Measurements from ENCODE around the gene TRIM71. TPM values are rescaled to one million over a fixed set of nuclear protein-coding genes. Genes with fewer than 3 reads are reported as not detected.

Gene TRIM71
- total RNA-seq, 4 donors from 2014 or later, result not detected

DNA sequence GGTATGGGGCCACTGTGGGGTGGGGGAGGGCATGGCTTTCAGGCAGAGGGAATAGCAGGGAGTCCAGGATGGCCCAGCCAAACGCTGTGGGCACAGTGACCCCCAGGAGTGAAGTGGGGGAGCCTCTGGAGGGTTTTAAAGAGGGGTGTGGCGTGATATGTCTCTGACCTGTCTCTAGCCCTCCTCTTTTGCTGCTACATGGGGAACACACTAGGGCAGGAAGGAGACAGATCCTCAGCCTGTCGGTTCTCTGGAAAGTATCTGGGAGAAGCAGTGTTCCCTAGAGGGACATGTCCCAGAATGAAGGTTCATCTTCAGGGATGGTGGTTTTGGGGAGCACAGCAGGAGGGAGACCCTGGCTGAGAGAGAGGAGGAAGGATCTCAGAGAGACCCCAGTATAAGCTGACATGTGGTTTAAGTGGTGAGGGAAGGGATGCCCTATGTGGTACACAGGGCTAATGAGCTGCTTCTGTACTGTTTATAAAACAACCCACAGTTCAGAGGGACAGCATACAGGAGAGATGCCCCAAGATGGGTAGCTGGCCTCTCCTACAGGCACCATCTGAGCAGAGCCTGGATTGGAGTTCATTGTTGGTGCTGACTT is 37.7 kb downstream of the TRIM71 start:
- Histone ChIP-seq H3K27me3 (no peaks in the 10 kb centered on the region), H3K36me3 (no peaks in the 10 kb centered on the region), H3K4me1 (no peaks in the 10 kb centered on the region), H3K9me3 (no peaks in the 10 kb centered on the region), H3K4me3 (no peak overlapping the region), H3K27ac (no peak overlapping the region)
- DNase-seq, result no peak
- TF ChIP-seq, protein P1, sequence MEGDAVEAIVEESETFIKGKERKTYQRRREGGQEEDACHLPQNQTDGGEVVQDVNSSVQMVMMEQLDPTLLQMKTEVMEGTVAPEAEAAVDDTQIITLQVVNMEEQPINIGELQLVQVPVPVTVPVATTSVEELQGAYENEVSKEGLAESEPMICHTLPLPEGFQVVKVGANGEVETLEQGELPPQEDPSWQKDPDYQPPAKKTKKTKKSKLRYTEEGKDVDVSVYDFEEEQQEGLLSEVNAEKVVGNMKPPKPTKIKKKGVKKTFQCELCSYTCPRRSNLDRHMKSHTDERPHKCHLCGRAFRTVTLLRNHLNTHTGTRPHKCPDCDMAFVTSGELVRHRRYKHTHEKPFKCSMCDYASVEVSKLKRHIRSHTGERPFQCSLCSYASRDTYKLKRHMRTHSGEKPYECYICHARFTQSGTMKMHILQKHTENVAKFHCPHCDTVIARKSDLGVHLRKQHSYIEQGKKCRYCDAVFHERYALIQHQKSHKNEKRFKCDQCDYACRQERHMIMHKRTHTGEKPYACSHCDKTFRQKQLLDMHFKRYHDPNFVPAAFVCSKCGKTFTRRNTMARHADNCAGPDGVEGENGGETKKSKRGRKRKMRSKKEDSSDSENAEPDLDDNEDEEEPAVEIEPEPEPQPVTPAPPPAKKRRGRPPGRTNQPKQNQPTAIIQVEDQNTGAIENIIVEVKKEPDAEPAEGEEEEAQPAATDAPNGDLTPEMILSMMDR (IDR thresholded peaks at IDR 0.05), result no peak
- no peak for TF ChIP-seq POLR2A (IDR thresholded peaks at IDR 0.05)

DNA sequence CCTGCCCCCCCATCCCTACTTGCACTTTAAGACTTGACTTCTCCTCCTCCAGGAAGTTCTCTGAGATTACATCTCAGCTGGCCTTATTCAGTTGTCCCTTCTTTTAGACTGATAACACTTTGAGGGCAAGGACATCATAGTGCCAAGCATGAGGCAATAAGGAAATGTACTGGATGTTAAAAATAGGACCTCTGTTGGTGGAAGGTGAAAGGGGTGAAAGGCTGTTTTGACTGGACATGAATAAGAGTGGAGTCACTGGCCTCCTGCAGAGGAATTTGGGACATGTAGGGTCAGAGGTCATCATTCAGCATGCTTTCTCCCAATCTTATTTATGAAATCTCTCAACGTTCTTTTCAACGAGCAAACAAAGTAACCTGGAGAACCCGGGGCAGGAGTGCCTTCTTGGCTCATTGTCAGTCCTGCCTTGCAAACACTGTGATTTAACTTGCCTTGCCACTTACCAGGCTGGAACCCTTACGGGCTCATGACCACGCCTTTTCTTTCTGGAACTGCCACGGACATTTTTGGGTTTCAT is 38.6 kb downstream of the TRIM71 start:
- H3K27ac ChIP-seq, result no peak overlapping the region
- no peak for TF ChIP-seq POLR2A (IDR thresholded peaks at IDR 0.05)
- TF ChIP-seq, protein P1 (IDR thresholded peaks at IDR 0.05), result no peak
- H3K27me3 ChIP-seq, result no peaks in the 10 kb centered on the region
- H3K4me3 ChIP-seq, result no peak overlapping the region
- no peaks in the 10 kb centered on the region for H3K36me3 ChIP-seq
- DNase-seq, result no peak
- no peaks in the 10 kb centered on the region for H3K4me1 ChIP-seq
- no peaks in the 10 kb centered on the region for H3K9me3 ChIP-seq

DNA sequence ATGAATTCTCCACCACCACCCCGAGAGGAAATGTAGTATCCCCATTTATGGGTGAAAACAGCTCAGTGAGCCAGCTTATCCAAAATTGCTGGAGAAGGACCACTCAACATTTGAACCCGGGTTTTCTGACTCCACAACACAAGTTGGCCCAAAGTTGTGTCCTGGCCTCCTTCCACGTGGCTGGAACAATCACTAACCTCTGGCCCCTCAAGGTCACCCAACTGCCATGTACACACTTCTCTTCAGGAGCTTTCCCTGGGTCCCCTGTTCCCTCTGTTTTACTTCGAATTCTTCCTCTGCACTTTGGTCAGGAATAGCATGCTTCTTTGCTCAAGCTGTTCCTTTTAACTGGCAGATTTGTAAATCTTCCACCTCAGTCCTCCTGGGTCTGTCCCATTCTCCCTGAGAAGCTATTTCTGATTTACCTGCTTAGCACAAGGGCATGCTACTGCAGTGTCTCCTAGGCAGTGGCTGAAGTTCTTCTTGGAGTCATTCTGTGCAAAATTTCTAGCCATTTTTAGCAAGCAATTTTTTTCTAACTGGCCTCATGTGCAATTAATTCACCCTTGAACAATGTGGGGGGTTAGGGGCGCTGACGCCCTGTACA is 39.2 kb downstream of the TRIM71 start:
- no peak for DNase-seq
- Histone ChIP-seq H3K27me3 (no peaks in the 10 kb centered on the region), H3K27ac (no peak overlapping the region), H3K9me3 (no peaks in the 10 kb centered on the region), H3K4me3 (no peak overlapping the region), H3K36me3 (no peaks in the 10 kb centered on the region), H3K4me1 (no peaks in the 10 kb centered on the region)
- no peak for TF ChIP-seq POLR2A (IDR thresholded peaks at IDR 0.05)
- TF ChIP-seq, protein P1 (IDR thresholded peaks at IDR 0.05), result no peak

DNA sequence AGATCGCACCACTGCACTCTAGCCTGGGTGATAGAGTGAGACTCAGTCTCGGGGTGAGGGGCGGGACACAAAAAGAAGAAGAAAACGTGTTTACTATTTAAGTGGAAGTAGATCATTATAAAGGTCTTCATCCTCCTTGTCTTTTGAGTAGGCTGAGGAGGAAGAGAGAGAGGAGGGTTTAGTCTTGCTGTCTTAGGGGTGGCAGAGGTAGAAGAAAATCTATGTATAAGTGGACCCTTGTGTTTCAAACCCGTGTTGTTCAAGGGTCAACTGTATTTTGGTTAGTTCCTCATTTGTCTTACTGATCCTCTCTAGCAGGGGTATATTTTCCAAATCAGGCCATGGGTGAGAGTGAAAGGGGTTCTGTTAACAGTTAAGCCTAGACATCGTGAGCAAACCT is 40.1 kb downstream of the TRIM71 start:
- TF ChIP-seq, protein P1 (IDR thresholded peaks at IDR 0.05), result no peak
- TF ChIP-seq POLR2A (IDR thresholded peaks at IDR 0.05), result no peak
- Histone ChIP-seq H3K9me3 (no peaks in the 10 kb centered on the region), H3K4me3 (no peak overlapping the region), H3K4me1 (no peaks in the 10 kb centered on the region), H3K36me3 (no peaks in the 10 kb centered on the region), H3K27ac (no peak overlapping the region), H3K27me3 (no peaks in the 10 kb centered on the region)
- DNase-seq, result no peak

DNA sequence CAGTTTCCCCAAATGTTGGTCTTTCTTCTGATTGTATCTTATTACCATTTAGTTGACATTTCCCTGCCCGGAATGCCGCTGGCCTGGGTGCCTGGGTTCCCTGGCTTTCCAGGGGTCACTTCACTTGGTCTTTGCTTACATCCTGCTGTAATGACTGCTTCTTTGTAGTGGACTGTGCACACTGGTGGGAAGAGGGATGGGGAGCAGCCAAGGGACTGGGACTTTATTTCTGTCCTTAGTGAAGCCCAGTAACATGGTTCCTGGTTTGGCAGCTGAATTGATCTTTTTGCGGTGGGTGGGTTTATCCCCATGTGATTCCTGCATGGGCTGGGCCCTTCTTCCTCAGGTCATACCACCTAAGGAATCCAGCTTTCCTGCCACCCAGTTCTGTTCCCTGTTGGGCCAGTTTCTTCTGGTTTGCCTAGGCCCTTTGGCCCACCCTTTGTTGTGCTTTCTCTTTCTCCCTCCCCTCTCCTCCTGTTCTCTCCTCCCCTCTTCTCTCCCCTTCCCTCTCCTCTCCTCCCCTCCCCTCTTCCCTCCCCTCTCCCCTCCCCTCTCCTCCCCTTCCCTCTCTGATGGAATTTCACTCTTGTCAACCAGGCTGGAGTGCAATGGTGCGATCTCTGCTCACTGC is 41.9 kb downstream of the TRIM71 start:
- Histone ChIP-seq H3K4me3 (no peak overlapping the region), H3K27ac (no peak overlapping the region), H3K4me1 (no peaks in the 10 kb centered on the region), H3K9me3 (no peaks in the 10 kb centered on the region), H3K36me3 (no peaks in the 10 kb centered on the region), H3K27me3 (no peaks in the 10 kb centered on the region)
- no peak for DNase-seq
- TF ChIP-seq, protein P1 (IDR thresholded peaks at IDR 0.05), result no peak
- TF ChIP-seq POLR2A (IDR thresholded peaks at IDR 0.05), result no peak

Data from Peyer's patch (tissue), 4 donors.